Brain microvascular endothelial cell (primary cell): ENCODE data around the gene MS4A6A.

Source experiments
- DNase-seq: peaks from one replicate; pipeline ENCODE4 v3.0.0-alpha.2; 2020
- H3K27ac ChIP-seq: fragments of 250-450 bp; sonication (Bioruptor Pico); 2 replicates; pipeline ENCODE4 v1.5.1; 2020; ENCODE audit warnings: mild to moderate bottlenecking, moderate library complexity
- H3K27me3 ChIP-seq: fragments of 250-450 bp; sonication (Bioruptor Pico); replicated peaks from 2 replicates; pipeline ENCODE4 v1.5.1; 2020; ENCODE audit warnings: mild to moderate bottlenecking
- H3K36me3 ChIP-seq: fragments of 250-450 bp; sonication (Bioruptor Pico); replicated peaks from 2 replicates; pipeline ENCODE4 v1.5.1; 2020; ENCODE audit warnings: mild to moderate bottlenecking
- H3K4me3 ChIP-seq: 2 replicates; pipeline ENCODE4 v1.5.1; 2011; ENCODE audit warnings: low read depth, mild to moderate bottlenecking, control low read depth, low read length, moderate library complexity
- CTCF ChIP-seq: IDR thresholded peaks from 2 replicates; pipeline ENCODE4 v1.5.1; 2011; ENCODE audit warnings: low read depth, mild to moderate bottlenecking, moderate library complexity, low read length, control low read depth, inconsistent platforms; ENCODE audit errors: missing control alignments
- in situ Hi-C: cut with HindIII; loops from 2 replicates; pipeline ENCODE4 v1.10.0; 2017; ENCODE audit warnings: low sequenced_read_pairs, low pct_ligation_motif_present

MS4A6A gene

GRCh38 chr11:60214386-60214785 lies 31.5 kb upstream of the MS4A6A start:
- DNase-seq, result no peak
- Histone ChIP-seq H3K27me3 (no peaks in the 10 kb centered on the region), H3K36me3 (no peaks in the 10 kb centered on the region), H3K4me3 (no peak overlapping the region), H3K27ac (no peak overlapping the region)
- in situ Hi-C loops, result no loop called here
- no peak for TF ChIP-seq CTCF

- H3K36me3 ChIP-seq, result no peaks in the 10 kb centered on the region
- in situ Hi-C loops, result no loop called here
- H3K4me3 ChIP-seq, result no peak overlapping the region
- no peak for DNase-seq
- no peak for TF ChIP-seq CTCF
- no peaks in the 10 kb centered on the region for H3K27me3 ChIP-seq
- no peak overlapping the region for H3K27ac ChIP-seq
Observed at GRCh38 chr11:60211206-60211605, 28.3 kb upstream of the MS4A6A start.

GRCh38 chr11:60209977-60210376 lies 27.1 kb upstream of the MS4A6A start:
- Histone ChIP-seq H3K27me3 (no peaks in the 10 kb centered on the region), H3K36me3 (no peaks in the 10 kb centered on the region), H3K27ac (no peak overlapping the region), H3K4me3 (no peak overlapping the region)
- TF ChIP-seq CTCF, result no peak
- DNase-seq, result no peak
- in situ Hi-C loops, result no loop called here

GRCh38 chr11:60208951-60209350 lies 26.1 kb upstream of the MS4A6A start:
- no peak for DNase-seq
- Histone ChIP-seq H3K36me3 (no peaks in the 10 kb centered on the region), H3K27me3 (no peaks in the 10 kb centered on the region), H3K27ac (no peak overlapping the region), H3K4me3 (no peak overlapping the region)
- no peak for TF ChIP-seq CTCF
- in situ Hi-C loops, result no loop called here

GRCh38 chr11:60208146-60208895 lies 25.4 kb upstream of the MS4A6A start:
- no peak overlapping the region for H3K4me3 ChIP-seq
- no peaks in the 10 kb centered on the region for H3K27me3 ChIP-seq
- H3K36me3 ChIP-seq, result no peaks in the 10 kb centered on the region
- no peak for TF ChIP-seq CTCF
- no peak overlapping the region for H3K27ac ChIP-seq
- DNase-seq, result no peak
- in situ Hi-C loops, result no loop called here

GRCh38 chr11:60206616-60207015 lies 23.7 kb upstream of the MS4A6A start:
- DNase-seq, result no peak
- in situ Hi-C loops, result no loop called here
- Histone ChIP-seq H3K27ac (no peak overlapping the region), H3K4me3 (no peak overlapping the region), H3K36me3 (no peaks in the 10 kb centered on the region), H3K27me3 (no peaks in the 10 kb centered on the region)
- TF ChIP-seq CTCF, result no peak
